ENCODE measurements around the gene ACACA. TPM values are rescaled to one million over a fixed set of nuclear protein-coding genes. Genes with fewer than 3 reads are reported as not detected.

The ACACA gene
- total RNA-seq, 2 experiments from 2014 or later: 57.2 to 61.1 TPM

DNA sequence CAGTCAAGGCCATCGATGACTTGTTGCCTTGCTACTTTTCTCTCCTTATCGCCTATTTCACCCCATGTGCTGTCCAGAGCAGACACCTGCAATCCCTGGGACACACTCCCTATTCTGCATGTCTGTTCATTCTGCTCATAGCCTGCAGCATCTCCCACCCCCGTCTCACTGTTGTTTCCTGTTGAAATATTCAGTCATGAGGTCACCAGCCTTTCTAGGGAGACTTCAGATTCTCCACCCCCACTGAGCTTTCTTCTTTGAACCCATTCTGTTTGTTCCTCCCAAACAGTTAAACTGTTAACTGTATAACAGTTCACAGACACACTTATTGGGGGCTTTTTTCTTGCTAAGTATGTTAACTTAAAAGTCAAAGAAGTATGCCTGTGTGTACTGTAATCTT is 363.4 kb downstream of the ACACA start:
- ChIA-PET CTCF (interaction anchor here (1.0 kb wide), 1 partner anchor 419 kb away, joined by 4 read pairs; no protein-coding TSS in a partner anchor), POLR2A (no interaction called here)
- DNase-seq: no peak
- H3K4me1 Mint-ChIP-seq: peaks cover 12% of the 10 kb centered on the region
- H3K27me3 Mint-ChIP-seq: no peaks in the 10 kb centered on the region
- peak overlapping the region; percentile 41 for H3K27ac Mint-ChIP-seq
- H3K36me3 Mint-ChIP-seq (ENCODE audit: low read depth): peaks cover 8% of the 10 kb centered on the region
- intact Hi-C loops (cut with DNase I, micrococcal nuclease): loop anchor here in 1 of 2 experiments (10.0 kb wide), 1 partner anchor 198 kb away; no protein-coding TSS in a partner anchor
- no peaks in the 10 kb centered on the region for H3K9me3 Mint-ChIP-seq (ENCODE audit: low read depth)
- H3K4me3 Mint-ChIP-seq: no peak overlapping the region
- ATAC-seq: no peak

DNA sequence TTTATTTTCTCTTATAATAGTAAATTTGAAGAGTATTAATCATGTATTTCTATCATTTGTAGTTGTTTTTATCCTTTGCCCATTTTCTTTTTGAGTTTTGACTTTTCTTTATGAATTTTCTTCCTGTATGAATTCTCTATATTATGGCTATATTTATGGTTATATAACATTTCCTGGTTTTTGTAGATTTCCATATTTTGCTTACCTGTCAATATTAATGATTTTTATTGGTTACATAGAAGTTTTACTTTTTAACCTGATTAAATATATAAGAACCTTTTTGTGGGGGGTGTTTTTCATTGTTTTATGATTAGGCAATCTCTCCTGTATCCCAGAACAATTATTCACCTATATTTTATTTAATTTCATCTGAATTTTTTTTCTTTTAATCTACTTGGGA is 364.7 kb downstream of the ACACA start:
- Mint-ChIP-seq H3K4me3 (no peak overlapping the region), H3K27ac (no peak overlapping the region), H3K36me3 (ENCODE audit: low read depth) (peaks cover 11% of the 10 kb centered on the region), H3K27me3 (no peaks in the 10 kb centered on the region), H3K9me3 (ENCODE audit: low read depth) (no peaks in the 10 kb centered on the region), H3K4me1 (peaks cover 5% of the 10 kb centered on the region)
- POLR2A ChIA-PET: no interaction called here
- ATAC-seq: no peak
- no peak for DNase-seq
- CTCF ChIA-PET: no interaction called here
- intact Hi-C loops (cut with DNase I, micrococcal nuclease): loop anchor here in 1 of 2 experiments (10.0 kb wide), 1 partner anchor 197 kb away; no protein-coding TSS in a partner anchor

DNA sequence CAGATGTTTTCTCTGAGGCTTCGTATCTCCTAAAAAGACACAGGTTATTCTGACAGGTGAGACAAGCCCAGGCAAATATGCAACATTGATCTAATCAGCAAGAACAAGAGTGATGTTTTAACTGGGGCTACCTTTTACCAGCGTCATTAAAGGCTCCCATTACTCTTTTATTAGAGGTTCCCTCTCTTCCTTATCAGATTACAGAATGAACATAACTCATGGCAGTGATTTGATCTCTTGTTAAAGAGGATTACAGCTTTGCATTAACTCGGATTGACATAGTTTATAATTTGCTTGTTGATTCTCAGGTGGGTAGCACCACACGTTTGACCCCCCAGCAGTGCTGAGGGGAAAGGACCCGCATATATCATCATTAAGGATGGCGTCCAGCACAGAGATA is 367.4 kb downstream of the ACACA start:
- intact Hi-C loops (cut with DNase I, micrococcal nuclease): no loop called here

DNA sequence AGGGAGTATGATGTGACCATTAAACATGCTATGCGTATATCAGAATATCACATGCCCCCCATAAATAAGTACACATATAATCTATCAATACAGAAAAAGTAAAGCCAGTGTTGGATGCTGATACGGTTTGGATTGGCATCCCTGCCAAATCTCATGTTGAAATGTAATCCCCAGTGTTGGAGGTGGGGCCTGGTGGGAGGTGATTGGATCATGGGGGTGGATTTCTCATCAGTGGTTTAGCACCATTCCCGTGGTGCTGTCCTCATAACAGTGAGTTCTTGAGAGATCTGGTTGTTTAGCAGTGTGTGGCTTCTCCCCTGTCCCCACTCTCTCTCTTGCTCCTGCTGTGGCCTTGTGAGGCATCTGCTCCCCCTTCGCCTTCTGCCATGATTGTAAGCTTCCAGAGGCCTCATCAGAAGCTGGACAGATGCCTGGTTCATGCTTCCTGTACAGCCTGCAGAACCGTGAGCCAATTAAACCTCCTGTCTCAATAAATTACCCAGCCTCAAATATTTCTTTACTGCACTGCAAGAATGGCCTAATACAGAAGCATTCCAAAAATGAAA is 369.0 kb downstream of the ACACA start:
- ChIA-PET POLR2A (no interaction called here), CTCF (no interaction called here)
- DNase-seq (no peak), ATAC-seq (no peak)
- intact Hi-C loops (cut with DNase I, micrococcal nuclease): no loop called here
- Mint-ChIP-seq H3K9me3 (ENCODE audit: low read depth) (no peaks in the 10 kb centered on the region), H3K27ac (no peak overlapping the region), H3K4me3 (no peak overlapping the region), H3K36me3 (ENCODE audit: low read depth) (peaks cover 10% of the 10 kb centered on the region), H3K4me1 (no peaks in the 10 kb centered on the region), H3K27me3 (no peaks in the 10 kb centered on the region)

More for the DNA sequence above, 367.4 kb downstream of the ACACA start:
- Mint-ChIP-seq H3K27me3 (no peaks in the 10 kb centered on the region), H3K9me3 (ENCODE audit: low read depth) (no peaks in the 10 kb centered on the region), H3K4me3 (no peak overlapping the region), H3K27ac (no peak overlapping the region), H3K4me1 (peaks cover 5% of the 10 kb centered on the region), H3K36me3 (ENCODE audit: low read depth) (peaks cover 15% of the 10 kb centered on the region)
- ChIA-PET POLR2A (no interaction called here), CTCF (interaction anchor here (0.8 to 1.5 kb wide), 3 partner anchors 8 to 1334 kb away, joined by 3 to 5 read pairs (median 3); no protein-coding TSS in a partner anchor)
- DNase-seq (no peak), ATAC-seq (no peak)

Other genes starting within 250 kb of the ACACA start
- gene C17orf78, start 30.9 kb downstream of the ACACA start, total RNA-seq: not detected
- gene TADA2A, start 50 bp upstream of the ACACA start, total RNA-seq: 10 to 100 TPM; 29.9 to 32.9 TPM
- gene DUSP14, start 83.1 kb upstream of the ACACA start, total RNA-seq: 10 to 100 TPM; 11.9 to 13.1 TPM
- gene SYNRG, start 202.6 kb upstream of the ACACA start, total RNA-seq: 10 to 100 TPM; 39.0 to 46.7 TPM
- 10 to 100 TPM; 34.6 to 41.7 TPM for gene DDX52, start 236.6 kb upstream of the ACACA start, total RNA-seq

Measured in activated CD4-positive, alpha-beta T cell treated with anti-CD3 and anti-CD28 coated beads for 36 hours (primary cell).